HG03175 (cell line): ENCODE data around the gene PITPNM3.

Experiments
- ATAC-seq: cut with Tn5 transposase; IDR thresholded peaks from one replicate; pipeline ENCODE4 v1.9.1; 2021; ENCODE audit warnings: mild to moderate bottlenecking, moderate library complexity; ENCODE audit not compliant: unreplicated experiment

Gene PITPNM3

GRCh38 chr17:6446516-6447100 is 109.7 kb downstream of the PITPNM3 start:
- no peak for ATAC-seq

GRCh38 chr17:6444571-6445335 is 111.6 kb downstream of the PITPNM3 start:
- ATAC-seq: no peak

DNA sequence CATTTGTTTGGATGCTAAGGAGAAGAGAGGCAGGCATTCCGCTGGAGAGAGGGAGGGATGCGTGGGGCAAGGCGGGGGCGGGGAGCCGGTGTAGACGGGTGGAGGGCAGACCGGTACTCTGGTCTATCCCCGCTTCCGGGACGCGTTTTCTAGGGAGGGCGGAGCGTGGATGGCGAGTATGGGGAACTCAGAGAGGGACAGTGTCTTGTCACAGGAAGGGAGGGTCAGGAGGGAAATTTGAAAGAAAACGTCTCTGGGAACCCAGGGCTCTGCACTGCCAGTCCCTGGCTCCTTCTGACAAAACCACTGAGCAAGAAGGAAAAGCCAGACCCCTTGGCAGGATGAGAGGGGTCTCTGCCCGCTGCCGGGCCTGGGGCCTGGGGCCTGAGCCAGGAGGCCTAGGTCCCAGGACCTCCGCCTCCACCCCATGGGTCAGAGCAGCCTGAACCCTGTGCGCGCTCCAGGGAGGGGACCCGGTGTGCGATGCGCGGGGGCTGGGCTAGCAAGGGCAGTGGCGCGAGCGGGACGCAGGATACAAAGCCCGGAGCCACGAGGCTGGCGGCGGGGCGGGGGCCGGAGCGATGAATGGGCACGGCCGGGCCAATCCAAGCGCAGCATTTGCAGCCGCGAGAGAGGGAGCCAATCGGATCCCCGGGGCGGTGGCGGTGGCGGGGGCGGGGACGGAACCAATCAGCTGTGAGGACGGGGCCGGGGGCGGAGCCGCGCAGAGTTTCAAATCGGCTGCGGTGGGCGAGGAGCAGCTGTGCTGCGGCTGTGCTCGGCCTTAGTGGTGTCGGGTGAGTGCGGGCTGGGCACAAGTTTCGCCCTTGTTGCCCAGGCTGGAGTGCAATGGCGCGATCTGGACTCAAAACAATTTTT is 112.4 kb downstream of the PITPNM3 start, which contains the start of gene PIMREG:
TSS of gene PIMREG (plus strand) at position 764 of the 879 bp plus-strand sequence. CDS start 656 bp downstream, outside the sequence.
- peak; percentile 93 for ATAC-seq

- ATAC-seq: no peak
Measured at GRCh38 chr17:6442775-6443174, 113.6 kb downstream of the PITPNM3 start.

DNA sequence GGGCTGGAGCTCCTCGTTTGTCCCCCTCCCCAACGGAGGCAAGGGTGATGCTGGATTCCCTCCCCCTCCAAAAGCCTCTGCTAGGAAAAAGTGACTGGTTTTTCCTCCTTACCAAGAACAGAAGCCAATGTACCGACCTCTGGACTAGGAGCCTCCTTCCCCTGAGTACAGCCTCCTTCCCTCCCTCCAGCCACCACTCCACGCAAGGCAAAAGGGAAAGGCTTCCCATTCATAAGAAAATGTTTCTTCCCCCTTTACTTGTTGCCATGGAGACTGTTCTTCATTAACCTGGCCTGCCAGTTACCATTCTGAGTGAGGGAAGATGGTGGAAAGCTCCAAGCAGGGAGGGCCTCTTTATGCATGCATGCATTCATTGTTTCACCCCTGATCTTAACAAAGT is 116.4 kb downstream of the PITPNM3 start:
- no peak for ATAC-seq

- ATAC-seq: no peak
Measured at GRCh38 chr17:6437956-6438355, 118.4 kb downstream of the PITPNM3 start.

GRCh38 chr17:6437466-6437865 is 118.9 kb downstream of the PITPNM3 start:
- ATAC-seq: no peak

DNA sequence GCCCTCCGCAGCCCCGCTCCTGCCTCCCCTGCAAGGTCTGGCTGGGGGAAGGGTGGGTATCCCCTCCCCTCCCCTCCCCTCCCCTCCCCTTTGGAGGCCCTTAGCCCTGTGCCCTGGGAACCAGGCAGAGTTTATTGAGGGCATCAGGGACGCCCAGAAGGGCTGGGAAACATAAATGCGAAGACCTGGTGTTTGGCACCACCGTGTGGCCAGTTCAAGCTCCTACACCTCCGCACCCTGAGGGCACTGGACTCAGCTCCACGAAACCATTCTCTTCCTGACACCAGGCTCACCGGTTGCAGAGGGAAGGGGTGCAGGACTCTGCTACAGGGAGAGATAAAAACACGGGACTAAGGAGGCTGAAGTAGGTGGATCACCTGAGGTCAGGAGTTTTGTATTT is 120.4 kb downstream of the PITPNM3 start:
- peak; percentile 68 for ATAC-seq

DNA sequence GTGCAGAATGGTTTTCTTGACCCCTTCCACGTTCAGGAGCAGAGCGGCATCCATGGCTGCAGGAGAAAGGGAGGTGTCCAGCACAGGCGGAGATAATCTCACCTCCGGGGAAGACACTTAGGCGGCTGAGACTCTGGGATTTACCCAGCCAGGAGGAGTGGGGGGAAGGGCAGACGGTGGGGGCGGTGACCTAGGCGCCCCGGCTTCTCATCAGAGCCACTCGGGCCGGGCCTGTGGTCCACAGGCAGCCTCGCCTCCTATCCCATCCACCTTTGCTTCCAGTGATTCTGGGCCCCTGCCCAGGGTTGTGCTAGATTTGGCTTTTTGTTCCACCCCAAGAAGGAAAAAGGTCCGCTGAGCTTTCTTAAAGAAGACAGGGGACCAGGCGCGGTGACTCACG is 121.3 kb downstream of the PITPNM3 start, which contains the start of gene AIPL1:
TSS of gene AIPL1 (minus strand) at position 71 of the 400 bp plus-strand sequence. CDS start at position 54, 17 bp downstream.
- ATAC-seq: no peak

- no peak for ATAC-seq
Measured at GRCh38 chr17:6430769-6431168, 125.6 kb downstream of the PITPNM3 start.

DNA sequence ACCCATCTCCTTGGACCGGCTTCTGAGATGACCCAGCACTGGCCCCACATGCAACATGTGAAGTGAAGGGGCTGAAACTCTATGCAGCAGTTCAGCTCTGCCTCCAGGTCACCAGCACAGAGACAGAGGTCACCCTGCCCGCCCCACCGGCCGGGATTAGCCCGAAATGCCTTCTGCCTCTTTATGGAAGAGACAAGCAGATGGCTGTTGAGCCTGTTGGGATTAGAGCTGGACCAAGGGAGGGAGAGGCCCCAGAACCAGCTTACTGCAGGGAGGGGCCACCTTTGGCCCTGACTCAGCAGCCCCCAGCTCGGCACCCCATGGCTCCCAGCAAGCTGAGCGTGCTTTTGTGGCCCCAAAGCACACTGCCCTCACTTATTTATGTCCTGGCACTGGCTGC is 127.1 kb downstream of the PITPNM3 start:
- ATAC-seq: no peak

DNA sequence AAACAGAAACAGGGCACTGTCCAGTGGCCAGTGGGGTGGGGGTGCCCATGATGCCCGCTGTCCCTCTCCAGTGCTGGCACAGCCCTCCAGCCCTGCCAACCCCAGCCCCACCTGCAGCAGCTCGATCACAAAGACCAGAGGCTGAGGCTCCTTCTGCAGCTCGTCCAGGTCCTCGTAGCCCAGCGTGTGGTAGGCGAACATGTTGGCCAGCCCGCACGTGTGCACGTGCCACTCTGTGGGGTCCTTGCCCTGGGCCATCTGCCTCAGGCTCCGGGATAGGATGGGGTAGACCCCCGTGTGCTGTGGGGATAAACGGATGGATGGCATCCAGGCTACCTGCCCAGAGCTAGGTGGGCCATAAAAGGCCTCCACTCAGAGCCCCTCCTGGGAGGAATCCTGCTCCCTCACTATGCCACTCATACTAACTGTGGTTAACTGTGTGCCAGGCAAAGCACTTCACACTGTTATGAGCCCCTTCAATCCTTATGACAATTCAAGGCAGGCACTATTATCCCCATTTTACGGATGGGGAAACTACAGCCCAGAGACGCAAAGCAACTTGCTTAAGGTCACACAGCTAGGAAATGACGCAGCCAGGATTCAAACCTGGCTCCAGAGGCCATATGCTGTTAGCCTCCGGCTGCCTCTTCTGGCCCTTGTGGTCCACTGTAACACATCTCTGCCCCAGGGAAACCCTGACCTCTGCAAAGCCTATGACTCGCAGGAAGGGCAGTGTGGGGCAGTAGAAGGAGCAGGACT is 128.0 kb downstream of the PITPNM3 start:
- no peak for ATAC-seq

DNA sequence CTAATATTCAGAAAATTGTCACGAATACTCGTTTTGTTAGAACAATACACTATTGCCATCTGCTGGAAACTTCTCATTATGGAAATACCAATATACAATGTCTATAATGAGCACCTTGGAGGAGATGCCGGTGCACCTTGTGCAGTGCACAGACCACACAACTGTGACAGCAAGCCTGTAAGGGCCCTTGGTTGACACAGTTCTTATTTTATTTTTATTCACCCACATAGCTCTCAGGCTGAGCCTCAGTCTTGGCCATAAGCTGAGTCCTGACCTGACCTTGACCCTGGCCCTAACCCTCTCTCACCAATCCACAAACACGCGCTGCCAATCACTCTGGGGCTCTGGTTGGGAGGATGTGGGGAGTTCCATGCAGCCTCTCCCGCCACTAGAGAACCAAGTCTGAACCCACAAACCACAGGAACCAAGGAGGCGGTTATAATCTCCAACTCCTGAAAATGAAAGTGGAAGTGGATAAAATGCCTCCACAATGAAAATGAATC is 129.0 kb downstream of the PITPNM3 start:
- ATAC-seq: no peak

DNA sequence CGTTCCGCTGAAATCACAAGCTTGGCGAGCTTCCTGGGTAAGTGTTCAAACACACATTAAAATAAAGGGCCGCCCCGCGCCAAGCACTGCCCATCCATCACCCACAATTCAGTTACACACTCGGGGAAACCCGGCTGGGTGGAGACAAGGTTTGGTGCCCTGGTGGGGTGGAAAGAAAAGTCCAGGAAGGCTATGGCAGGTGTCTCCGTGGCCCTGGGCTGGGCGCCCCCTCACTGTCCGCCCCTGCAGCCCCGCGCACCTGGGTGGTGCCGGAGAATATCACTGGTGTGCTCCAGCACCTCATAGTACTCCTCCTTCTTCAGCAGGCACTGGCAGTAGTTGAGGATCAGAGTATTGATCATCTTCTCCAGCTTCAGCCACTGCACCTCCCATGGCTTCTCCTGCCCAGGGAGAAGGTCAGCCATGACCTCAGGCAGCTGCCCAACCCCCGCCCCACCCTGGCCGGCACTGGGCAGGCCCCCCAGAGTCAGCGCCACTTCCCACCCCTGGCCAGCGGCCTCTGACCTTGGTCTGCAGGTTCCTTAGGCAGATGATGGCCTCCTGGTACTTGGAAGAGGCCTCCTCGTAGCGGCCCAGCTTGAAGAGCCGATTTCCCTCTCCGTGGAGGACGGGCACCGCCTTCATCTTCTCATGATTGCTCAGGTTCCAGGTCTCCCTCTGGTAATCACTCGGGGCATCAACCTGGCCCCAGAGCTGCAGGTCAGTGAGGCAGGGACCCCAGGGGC is 129.8 kb downstream of the PITPNM3 start:
- no peak for ATAC-seq

DNA sequence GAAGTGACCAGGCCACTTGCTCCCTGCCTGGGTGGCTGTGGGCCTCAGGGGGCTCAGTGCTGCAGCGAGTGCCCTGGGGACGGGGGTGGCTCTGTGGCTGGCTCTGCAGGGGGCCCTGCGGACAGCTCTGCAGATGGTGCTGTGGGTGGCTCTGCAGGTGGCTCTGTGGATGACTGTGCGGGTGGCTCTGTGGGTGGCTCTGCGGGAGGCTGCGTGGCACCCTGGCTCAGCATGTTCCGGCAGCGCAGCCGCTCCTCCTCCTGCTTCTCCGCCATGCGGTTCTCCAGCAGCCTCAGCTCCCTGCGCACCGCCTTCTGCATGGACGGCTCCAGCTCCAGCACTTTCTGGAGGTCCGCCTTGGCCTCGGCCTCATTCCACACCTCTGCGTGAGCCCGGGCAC is 130.9 kb downstream of the PITPNM3 start:
- ATAC-seq: no peak

- ATAC-seq: no peak
Measured at GRCh38 chr17:6423931-6424330, 132.4 kb downstream of the PITPNM3 start.

- ATAC-seq: no peak
Measured at GRCh38 chr17:6422654-6423241, 133.6 kb downstream of the PITPNM3 start.

DNA sequence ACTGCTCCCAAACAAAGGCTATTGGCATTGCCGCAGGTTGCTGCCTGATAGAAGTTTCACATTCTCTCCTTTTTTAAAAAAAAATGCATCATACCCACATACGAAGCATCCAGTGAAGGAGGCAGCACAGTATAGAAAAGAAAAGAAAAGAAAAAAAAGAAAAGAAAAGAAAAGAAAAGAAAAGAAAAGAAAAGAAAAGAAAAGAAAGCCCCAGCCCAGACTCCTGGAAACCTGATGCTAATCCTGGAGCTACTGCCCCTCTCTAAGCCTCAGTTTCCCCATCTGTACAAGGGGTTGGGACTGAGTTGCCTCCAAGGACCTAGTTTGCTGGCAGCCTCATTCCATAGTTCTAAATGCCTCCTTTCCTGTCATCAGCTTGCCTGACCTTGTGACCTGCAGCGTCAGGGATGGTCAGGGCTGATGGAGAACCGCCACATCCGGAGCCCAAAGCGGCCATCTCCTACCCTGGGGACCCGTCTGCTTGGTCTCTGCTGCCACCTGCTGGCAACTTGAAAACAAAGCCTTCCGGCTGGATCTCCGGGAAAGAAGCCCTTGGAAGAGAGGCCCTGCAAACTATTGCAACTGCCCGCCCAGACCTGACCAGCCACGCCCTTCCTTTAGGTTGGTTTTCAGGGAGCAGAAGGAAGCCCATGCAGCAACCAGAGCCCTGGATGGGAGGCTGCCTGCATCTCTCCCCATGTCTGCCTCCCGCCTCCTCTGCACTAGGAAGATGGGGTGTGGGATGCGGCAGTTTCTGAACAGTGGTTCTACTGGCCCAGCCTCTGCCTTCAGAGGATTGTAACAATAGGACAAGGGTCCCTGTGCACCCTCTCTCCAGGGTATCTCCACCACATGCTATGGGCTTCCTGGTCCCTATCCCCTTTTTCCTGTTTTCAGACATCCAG is 134.4 kb downstream of the PITPNM3 start:
- ATAC-seq: no peak
